Central memory CD4-positive, alpha-beta T cell (primary cell): ENCODE measurements around the gene SORT1.
"Not testable (repeated sequence)": the region's sequence is repeated elsewhere in the genome, so short reads cannot be mapped to it uniquely, and the experiment has no call there.

ENCODE experiments used
- DNase-seq: peaks from one replicate; pipeline ENCODE4 v3.0.0; 2022

Gene SORT1

DNA sequence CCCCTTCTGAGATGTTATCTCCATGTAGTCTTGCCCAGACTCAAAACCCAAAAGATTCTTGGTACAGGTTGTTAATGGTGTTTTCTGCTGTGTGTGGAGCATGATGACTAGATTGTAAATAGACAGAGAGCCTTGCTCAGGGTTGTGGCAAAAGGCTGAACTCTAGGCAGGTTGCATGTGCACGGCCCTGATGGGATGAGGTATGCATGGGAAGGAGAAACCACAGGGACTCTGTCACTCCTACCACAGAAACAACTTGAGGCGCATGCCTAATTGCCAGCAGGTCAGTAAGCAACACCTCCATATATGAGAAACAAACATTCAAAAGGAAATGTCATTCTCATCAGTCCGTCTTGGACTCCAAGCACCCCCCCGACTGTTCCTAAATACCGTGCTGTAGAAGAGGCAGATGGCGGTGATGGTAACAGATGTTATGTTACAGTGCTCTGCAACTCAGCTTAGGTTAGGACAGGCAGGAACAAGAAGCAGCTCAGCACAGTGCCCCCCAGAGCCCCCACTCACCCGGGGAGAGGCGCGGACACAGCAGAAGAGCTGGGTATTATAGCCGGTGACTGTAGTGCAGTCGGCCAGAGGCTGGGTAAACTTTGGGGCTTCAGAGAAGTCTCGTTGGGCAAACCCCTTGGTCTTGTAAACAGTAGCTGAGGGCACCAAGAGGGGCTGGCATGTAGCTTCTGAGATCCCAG is 101.9 kb downstream of the SORT1 start:
- no peak for DNase-seq

DNA sequence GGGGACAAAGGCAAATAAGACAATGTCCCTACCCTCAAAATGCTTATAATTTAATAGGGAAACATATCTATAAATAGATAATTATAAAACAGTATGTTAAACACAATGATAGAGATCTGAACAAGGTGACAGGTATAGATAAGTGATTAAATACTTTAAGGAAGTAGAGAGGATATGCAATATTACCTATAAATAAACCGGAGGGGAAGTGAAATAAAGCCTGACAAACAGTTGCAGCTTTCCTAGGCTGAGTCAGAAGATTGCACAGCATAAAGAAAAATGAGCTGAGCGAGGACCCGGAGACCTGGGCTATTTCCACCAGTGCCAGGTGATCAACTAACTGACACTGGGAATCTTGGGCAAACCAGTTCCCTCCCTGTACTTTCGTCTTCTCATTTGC is 103.2 kb downstream of the SORT1 start:
- no peak for DNase-seq

DNA sequence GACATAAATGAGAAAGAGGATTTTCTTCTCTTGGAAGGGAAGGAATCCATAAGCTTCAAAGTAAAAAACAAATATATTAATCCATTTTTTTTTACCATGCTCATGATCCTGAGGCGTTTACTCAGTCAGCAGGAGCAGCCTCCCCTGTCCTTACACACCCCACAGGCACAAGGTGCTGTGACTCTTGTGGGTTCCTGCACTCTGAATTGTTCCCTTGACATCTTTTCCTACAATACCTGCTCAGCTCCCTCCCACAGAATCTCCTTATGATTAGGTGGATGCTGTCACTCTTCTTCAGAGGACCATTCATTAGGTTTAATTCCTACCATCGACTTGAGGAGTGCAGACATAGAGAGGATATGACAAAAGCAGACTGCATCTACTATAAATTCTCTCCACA is 104.7 kb downstream of the SORT1 start:
- no peak for DNase-seq

DNA sequence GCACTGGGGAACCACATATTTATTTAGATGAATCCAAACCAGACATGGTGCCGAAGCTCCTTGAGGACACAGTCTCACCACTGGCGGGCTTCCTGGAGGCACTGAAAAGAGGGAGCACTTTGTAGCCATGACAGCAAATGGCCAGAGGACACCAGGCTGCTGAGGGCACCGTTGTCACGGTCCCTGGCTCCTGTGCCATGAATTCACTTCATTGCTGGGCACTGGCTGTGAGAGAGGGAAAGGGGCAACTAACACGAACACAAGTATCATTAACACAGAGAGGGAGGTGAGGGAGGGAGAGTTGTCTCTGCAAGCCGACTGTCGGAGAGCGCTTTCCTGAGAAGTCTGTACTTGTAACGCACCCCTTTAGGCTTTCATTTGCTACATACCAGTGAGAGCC is 105.4 kb downstream of the SORT1 start:
- no peak for DNase-seq

DNA sequence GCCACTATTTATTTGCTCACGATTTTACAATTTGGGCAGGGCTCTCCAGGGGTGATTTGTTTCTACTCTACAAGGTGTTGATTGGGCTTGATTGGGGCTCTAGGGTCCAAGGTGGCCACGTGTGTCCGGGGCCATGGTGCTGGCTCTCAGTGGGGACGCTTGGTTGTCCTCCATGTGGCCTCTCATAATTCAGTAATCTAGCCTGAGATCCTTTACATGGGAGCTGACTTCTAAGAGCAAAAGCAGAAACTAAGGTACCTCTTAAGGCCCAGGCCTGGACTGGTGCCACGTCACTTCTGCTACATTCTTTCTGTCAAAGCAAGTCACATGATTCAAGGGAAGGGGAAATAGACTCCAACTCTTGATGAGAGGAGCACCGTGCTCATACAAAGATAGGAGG is 106.7 kb downstream of the SORT1 start:
- no peak for DNase-seq

DNA sequence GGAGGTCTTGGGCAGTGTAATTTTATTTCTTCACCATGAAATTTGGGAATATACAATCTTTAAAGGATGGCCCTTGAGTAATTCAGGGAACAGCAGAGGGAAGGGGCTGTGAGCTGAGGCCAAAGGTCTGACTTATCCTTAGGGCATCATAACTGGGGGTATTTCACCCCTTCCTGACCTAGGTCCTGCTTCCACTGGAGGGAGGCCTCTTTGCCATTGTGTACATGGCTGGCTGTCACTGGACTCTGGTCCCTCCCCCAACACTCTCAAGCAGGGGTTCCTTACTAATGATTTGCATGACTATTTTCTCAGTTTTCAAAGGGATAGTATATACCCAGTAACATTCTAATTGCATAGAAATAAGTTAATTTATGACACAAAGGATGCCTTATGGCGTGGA is 107.6 kb downstream of the SORT1 start:
- no peak for DNase-seq

DNA sequence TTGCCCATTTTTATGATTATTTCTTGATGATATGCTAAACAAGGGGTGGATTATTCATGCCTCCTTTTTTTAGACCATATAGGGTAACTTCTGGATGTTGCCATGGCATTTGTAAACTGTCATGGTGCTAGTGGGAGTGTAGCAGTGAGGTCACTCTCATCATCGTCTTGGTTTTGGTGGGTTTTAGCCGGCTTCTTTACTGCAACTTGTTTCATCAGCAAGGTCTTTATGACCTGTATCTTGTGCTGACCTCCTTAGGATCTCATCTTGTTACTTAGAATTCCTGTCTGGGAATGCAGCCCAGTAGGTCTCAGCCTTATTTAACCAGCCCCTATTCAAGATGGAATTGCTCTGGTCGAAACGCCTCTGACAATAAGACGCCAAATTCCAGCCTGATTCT is 111.0 kb downstream of the SORT1 start:
- not testable (repeated sequence) for DNase-seq

DNA sequence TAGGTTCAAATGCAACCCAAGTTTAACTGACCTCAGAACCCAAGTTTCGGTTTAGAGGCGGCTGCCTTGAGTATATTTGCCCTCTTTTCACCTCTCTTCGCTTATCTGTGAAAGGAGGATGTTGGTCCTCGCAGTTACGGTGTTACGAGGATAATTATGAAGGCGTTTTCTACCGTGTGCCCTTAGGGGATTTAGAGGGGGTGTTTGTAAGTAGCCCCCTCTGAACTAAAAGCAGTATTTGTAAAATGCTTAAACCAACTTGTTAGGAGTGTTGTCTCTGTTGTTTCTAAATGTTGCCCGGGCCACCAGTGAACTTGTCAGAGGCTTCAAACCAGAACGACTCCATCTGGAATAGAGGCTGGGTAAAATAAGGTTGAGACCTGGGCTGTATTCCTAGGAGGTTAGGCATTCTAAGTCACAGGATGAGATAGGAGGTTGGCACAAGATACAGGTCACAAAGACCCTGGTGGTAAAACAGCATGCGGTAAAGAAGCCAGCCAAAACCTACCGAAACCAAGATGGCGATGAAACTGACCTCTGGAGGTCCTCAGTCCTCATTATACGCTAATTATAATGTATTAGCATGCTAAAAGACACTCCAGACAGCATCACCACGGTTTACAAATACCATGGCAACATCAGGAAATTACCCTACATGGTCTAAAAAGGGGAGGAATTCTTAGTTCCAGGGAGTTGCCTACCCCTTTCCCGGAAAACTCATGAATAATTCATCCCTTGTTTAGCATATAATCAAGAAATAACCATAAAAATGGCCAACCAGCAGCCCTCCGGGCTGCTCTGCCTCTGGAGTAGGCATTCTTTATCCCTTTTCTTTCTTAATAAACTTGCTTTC is 113.7 kb downstream of the SORT1 start:
- DNase-seq, result no peak

DNA sequence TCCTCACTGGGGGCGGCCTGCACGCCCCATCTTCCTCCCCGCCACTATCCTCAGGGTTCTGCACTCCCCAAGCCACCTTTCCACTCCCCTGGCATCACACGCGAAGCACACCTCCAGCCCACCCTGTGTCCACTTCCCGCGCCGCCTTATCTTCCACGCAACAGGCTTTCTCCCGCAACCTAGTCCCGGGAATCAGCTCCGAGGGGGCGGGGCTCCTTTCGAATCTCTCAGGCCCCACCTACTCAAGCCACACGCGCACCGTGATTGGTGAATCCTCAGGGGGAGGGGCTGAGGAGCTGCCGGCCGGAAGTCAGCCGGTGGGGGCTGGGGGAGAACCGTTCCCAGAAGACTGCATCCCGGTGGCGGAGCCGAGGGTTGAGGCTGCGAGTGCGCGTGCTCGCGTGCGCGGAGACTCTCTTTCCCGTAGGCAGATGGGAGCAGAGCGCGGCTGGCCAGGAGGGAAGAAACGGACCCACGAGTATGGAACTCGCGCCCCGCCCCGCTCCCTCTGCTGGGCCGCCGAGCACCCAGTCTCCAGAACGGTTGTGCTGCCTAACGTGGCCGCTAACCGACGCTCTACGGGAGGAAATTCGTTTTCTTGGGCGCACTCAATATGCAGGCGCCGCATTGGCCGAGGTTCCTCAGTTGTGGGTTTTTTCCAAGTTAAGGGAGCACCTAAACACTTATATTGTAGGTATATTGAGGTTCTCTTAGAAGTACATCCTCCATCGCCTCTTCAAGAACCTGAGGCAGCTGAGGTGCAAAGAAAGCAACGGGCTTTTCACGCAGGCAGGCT is 114.6 kb downstream of the SORT1 start, which contains the start of gene PSRC1:
PSRC1 (minus strand) TSS at position 194 of the 796 bp plus-strand sequence.
- peak; percentile 84 for DNase-seq

DNA sequence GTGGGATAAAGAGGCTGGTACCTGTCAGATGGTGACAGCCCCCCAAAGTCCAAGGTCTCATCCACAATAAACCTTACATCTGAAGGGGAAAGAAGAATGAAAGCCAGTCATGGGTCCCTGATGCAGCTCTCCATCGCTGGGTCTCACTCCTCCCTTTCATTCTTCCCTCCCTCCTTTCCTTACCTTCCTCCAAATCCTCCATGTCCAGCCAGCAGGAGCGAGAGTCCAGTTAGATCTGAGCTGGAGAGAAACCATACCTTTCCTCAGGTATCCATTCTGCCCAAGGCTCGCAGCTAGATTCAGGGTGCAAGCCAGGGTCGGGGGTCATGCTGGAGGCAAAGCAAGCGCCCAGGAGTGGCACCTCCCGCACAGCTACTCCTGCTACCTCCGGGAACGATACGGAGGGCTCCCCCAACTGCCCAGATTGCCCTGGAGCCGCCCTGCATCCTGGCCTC is 115.2 kb downstream of the SORT1 start:
- no peak for DNase-seq

DNA sequence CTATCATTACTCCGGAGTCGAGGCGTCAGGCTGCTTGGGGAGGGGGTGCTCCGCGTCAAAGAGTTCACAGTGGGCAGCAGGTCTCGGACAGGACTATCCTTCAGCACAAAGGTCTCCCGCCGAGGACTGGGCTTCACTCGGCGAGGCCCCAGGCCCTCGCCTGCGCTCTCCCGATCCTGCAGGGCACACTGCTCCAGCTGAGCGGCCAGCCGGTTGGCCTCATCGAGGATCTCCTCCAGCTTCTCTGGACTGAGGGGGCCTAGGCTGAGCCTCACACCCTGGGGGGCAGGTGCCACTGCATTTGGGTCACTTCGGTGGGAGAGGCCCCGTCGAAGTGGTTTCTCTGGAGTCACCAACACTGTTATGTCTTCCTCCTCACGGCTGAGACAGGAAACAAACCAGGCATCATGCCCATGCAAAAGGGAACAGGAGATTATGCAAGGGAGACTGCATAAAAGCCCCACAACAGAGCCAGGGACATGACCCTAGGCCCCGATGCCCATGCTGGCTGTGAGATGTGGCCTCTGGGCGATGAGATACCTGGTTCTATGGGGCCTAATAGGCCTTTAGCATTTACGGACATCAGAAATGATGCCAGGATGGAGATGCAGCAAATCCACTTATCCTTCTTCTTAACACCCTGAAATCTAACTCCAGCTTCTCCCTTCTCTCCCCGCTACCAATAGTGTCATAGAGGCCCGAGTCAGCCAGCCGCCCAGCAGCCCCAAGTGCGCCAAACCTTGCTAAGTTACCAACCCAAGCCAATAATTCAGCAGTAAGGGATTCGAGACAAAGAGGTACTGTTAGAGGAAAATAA is 115.8 kb downstream of the SORT1 start:
- DNase-seq, result no peak

DNA sequence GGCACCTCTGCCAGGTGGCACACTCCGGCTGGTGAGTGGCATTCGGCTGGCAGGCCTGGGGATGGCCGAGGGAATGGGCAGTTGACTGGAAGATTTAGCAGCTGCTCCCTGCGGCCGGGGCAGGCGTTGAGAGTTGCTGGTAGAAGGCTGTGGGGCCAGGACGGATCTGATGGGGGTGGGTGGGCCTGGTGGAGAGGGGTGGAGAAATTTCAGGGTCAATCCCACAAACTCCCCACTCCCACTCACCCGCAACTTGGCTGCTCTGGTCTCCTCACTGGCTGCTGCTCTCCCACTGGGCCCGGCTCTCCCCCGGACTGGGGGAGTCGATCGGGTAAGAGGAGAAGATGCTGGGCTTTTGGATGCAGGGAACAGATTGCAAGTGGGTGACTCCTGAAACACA is 116.9 kb downstream of the SORT1 start:
- no peak for DNase-seq

DNA sequence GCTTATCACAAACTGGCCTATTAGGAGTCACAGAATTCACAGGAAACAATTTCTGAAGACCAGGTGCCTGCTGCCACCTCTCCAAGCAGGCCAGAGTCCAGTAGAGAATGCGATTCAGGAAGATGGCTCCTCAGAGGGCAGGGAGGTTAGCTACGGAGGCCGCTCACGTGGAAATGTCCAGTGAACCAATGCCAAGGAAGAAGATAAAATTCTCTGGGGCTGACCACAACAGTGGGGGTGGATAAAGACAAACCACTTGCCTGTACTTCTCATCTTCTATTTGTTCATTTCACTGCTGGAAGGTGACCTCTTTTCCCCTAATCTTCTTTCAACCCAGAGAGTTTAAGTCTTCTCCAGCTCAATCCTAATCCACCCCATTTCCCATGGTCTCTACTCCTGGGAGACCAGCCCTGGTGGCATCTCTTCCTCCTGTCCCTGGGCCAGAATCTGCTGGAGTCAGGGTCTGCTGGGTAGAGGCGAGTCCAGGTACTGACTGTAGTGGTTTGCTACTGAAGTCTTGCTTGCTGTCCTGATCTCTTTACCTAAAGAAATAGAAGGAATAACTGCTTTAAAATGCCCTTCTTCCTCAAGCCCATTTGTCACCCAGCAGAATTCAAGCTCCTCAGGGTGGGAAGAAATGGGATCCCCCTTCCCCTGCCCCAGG is 118.0 kb downstream of the SORT1 start:
- DNase-seq, result no peak

DNA sequence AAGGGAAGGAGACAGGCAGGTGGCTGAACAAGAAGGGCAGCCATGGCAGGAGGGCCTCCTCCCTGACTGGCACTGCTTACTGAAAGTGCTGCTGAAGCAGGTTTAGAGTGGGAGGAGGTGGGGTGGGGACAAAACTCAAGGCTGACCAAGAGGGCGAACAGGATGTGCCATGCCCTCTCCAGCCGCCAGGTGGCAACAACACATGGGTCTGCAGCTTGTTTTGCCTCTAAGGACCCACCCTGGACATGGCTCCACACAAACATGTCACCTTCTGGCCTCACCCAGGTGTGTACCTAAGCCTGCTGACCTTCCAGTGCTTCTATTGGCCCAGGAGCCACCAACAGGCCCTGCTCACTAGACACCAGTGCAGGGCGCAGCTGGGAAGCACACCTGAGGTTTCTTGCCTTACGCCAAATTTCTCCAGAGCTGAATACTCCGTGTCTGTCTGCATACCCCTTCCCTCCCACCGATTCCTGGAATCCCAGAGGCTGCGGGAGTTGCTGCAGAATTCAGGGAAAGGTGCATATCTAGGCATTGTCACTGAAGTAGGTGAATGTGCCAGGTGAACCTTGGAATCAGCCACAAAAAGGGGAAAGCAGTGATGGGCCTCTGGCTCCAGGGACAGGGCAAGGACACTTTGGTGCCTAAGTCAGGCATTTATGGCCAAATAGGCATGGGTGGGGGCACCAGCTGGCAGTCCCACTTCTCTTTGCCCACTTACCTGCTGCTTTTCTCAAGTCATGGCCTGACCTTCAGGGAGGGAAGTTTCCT is 120.1 kb downstream of the SORT1 start:
- peak; percentile 27 for DNase-seq

DNA sequence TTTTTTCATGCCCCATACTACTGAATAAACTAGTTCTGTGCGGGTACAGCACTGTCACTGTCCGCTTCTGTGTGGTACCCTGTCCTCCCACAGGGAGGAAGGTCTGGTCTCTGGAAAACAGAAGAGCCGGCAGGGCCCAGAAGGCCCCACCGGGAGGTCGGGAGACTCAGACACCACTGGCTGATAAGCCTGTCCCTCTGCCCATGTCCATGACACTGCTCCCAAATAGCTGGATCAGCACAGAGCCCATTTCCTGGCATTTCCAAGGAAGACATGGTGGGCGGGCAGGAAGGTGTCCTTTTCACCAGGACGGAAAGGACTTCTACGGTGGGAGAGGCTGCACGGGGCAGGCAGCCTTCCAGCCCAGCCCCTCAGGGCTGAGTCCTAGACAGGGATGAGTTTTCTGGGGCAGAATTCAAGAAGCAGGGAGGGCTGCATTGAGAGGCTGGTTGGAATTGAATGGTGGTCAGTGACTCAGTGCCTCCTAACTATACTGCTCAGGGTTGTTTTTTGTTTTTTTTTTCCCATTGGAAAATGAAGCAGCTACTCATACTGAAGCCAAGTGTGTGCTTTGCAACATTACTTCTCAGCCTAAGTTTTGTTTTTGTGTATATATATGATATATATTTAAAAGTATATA is 121.9 kb downstream of the SORT1 start:
- DNase-seq, result no peak

DNA sequence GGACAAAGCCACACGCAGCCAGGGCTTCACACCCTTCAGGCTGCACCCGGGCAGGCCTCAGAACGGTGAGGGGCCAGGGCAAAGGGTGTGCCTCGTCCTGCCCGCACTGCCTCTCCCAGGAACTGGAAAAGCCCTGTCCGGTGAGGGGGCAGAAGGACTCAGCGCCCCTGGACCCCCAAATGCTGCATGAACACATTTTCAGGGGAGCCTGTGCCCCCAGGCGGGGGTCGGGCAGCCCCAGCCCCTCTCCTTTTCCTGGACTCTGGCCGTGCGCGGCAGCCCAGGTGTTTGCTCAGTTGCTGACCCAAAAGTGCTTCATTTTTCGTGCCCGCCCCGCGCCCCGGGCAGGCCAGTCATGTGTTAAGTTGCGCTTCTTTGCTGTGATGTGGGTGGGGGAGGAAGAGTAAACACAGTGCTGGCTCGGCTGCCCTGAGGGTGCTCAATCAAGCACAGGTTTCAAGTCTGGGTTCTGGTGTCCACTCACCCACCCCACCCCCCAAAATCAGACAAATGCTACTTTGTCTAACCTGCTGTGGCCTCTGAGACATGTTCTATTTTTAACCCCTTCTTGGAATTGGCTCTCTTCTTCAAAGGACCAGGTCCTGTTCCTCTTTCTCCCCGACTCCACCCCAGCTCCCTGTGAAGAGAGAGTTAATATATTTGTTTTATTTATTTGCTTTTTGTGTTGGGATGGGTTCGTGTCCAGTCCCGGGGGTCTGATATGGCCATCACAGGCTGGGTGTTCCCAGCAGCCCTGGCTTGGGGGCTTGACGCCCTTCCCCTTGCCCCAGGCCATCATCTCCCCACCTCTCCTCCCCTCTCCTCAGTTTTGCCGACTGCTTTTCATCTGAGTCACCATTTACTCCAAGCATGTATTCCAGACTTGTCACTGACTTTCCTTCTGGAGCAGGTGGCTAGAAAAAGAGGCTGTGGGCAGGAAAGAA is 122.9 kb downstream of the SORT1 start:
- DNase-seq, result no peak

DNA sequence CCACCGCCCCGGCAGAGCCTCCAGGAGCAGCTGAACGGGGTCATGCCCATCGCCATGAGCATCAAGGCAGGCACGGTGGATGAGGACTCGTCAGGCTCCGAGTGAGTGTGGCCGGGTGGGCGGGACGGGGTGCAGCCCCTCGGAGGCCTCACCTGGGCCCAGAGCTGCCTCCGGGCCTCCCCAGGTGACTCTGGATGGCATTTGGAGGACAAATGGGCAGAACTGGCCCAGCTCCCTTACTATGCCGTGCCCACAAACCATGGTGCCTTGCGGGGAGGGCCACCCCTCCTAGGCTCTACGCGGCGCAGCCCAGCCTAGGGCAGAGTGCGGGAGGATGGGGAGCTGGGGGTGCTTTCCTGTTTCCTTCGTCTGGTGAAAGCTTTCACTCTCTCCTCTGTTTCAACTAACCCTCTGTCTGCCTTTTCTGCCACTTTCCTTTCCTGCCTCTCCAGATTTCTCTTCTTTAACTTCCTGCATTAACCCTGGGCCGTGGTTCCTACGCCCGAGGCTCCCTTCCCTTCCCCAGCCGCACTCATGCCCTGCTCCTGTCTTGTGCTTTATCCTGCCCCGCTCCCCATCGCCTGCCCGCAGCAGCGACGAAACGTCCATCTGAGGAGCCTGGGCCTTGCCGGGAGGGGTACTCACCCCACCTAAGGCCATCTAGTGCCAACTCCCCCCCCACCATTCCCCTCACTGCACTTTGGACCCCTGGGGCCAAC is 124.0 kb downstream of the SORT1 start:
- no peak for DNase-seq

DNA sequence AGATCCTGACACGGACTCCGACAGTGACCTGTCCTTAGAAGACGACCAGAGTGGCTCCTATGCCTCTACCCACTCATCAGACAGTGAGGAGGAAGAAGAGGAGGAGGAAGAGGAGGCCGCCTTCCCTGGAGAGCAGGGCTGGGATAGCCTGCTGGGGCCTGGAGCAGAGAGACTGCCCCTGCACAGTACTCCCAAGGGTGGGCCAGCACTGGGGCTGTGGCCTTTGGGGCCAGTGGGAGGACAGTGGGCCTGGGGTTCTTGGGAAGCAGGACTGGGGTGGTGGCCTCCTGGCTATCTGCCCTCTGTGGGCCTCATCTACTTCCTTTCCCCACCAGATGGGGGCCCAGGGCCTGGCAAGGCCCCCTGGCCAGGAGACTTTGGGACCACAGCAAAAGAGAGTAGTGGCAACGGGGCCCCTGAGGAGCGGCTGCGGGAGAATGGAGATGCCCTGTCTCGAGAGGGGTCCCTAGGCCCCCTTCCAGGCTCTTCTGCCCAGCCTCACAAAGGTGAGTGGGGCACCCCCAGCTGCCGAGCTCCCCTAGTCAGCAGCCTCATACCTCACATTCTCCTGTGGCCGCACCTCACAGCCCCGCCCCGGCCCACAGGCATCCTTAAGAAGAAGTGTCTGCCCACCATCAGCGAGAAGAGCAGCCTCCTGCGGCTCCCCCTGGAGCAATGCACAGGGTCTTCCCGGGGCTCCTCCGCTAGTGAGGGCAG is 124.7 kb downstream of the SORT1 start:
- DNase-seq, result no peak
